ENCODE measurements around the gene C2orf76.
"Not testable (repeated sequence)": the region's sequence is repeated elsewhere in the genome, so short reads cannot be mapped to it uniquely, and the experiment has no call there.

C2orf76 gene

GRCh38 chr2:119366649-119367471 is at the start of gene C2orf76, which contains the start of gene DBI:
Gene C2orf76, minus strand, starts transcription at chr2:119366834. Its CDS starts 26,875 bp downstream, at chr2:119339959.
Gene DBI, plus strand, starts transcription at chr2:119366977. Its CDS starts 75 bp downstream, at chr2:119367052.
- DNase-seq, result peak; percentile 97

DNA sequence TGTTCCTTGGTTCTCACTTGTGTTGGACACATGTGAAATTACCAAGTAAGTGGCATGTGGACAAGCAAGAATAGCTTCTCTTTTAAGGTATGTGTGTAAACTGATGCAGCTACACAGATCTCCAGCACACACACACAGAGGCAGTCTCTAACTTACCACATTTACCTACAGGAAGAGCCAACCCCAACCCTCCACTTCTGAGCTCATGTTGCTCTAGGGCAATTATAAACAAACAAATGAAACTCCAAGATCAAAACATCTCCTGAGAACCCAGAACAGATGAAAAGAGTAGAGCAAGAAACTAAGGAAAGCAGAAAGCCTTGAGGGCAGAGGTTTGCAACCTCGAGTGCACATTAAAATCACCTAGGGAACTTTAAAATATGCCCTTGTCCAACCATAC is 49.0 kb upstream of the C2orf76 start:
- DNase-seq, result no peak

DNA sequence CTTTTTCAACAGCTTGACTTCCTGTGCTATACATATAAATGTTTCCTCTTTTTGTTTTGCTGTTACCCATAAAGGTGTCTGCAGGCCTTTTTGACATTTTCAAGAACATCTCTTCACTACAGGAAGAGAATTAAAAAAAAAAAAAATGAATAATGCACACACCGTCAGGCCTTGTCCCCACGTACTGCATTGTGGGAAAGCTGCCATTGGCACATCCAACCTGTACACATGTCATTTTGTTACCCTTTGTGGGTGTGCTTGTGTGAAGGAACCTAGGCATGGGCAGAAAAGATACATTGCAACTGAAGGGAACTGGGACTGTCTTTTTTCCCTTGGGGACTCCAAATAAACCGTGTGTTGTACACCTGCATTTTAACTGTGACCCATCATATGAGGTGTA is 48.3 kb upstream of the C2orf76 start:
- DNase-seq, result no peak

DNA sequence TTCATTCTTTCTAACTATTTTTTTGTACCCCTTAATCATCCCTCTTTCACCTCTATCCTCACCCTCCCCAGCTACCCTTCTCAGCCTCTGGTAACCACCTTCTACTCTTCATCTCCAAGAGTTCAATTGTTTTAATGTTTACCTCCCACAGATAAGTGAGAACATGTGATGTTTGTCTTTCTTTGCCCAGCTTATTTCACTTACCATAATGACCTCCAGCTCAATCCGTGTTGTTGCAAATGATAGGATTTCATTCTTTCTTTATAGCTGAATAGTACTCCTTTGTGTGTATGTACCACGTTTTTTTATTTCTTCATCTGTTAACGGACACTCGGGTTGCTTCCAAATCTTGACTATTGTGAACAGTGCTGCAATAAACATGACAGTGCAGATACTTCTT is 42.9 kb upstream of the C2orf76 start:
- DNase-seq, result no peak

GRCh38 chr2:119408221-119408619 is 41.6 kb upstream of the C2orf76 start:
- DNase-seq, result no peak

DNA sequence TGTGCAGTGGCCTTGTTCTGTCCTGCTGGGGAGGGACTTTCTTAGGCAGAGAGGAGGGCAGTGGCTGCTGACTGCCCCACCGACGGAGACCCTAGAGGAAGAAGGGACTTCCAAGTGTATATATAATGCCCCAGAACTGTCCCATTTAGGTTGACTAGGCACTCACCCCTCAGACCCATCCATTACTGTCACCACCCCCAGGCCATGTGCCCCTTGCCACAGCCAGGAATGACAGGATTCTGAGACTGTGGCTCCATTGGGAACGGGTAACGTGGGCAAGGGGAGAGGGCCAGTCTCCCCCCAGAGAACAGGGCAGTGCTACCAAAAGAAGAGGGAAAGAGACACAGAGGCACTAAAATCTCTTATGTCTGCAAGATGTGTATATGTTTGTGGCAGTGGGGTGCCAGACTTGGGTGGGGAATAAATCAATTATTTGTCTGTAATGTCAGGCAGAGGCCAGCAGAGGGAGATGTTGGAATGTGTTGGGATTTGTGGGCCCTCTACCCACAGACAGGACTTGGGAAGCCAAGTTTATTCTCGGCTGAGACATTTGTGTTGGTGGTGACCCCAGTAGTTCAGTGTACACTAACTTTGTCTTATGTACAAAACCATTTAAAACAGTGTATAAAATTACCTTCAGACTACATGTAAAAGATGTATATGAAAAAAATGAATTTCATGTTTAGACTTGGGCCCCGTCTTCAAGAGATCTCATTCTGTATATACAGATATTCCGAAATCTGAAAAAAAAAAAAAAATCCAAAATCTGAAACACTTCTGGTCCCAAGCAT is 41.0 kb upstream of the C2orf76 start:
- peak; percentile 47 for DNase-seq

DNA sequence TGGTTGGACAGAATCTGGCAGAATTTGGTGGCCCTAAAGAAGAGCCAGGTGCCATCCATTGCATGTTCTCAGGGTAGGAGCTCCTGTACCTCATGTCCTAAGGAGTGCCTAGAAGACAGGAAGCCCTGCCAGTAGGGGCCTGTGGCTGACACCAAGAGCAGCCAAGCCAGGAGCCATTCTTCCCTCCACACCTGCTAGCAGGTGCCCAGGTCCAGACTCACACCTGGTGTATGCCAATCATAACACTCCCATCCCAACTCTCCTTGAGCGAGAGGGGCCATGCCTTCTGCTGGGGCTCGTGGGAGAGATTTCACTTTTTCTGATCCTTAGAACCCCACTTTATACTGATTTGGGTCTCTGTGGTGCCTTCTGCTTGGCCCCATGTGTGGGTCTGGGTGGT is 38.5 kb upstream of the C2orf76 start:
- DNase-seq, result no peak

- DNase-seq, result not testable (repeated sequence)
These were observed 37.0 kb upstream of the C2orf76 start for GRCh38 chr2:119403618-119404017.

- no peak for DNase-seq
These were observed 36.3 kb upstream of the C2orf76 start for GRCh38 chr2:119402645-119403560.

- no peak for DNase-seq
These were observed 35.5 kb upstream of the C2orf76 start for GRCh38 chr2:119402106-119402505.

- no peak for DNase-seq
These were observed 30.6 kb upstream of the C2orf76 start for GRCh38 chr2:119397196-119397595.

DNA sequence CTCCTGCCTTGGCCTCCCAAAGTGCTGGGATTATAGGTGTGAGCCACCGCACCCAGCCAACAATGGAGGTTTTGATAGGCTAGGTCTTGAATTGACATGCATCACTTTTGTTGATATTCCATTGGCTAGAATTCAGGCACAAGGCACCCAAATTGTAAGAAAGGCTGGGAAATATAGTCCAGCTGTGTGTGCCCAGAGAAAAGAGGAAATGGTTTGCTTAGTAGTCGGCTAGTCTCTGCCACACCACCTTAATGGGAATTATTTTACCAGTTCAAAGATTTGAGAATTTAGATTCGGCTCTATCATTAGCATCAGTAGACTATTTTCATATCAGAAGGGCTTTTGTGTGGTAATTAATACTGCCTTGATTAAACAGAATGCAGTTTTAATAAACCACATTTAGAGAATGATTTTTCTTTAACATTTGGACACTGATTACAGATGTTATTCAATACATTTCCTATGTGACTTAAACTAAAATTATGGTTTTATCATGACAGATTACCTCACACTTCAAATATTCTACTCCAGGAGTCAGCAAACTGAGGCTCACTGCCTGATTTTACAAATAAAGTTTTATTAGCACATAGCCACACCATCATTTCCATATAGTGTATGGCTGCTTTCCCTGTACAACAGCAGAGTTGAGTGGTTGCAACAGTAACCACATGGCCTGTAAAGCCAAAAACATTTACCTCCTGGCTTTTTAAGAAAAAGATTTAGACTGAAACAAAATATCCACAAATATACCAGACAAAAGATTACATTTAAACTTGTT is 27.5 kb upstream of the C2orf76 start:
- no peak for DNase-seq

GRCh38 chr2:119389615-119390306 is 23.1 kb upstream of the C2orf76 start:
- DNase-seq, result peak; percentile 36

GRCh38 chr2:119387381-119388129 is 20.9 kb upstream of the C2orf76 start:
- DNase-seq, result peak; percentile 71

DNA sequence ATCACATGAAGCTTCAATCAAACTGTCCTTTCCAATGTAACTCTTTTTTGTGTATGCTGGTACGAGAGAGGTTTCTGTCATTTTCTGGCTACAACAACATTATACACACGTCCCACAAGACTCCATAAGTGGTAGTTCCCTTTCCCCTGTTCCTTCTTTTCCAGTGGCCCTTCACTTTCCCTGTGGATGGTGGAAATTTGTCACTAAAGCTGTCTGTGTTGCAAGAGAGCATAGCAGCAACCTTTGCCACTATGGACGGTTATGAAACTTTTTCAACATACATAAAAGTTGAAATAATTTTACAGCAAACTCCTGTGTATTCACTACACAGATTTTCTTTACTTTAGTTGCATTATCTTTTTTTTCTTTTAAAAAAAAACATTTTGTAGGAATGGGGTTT is 18.8 kb upstream of the C2orf76 start:
- DNase-seq, result no peak

DNA sequence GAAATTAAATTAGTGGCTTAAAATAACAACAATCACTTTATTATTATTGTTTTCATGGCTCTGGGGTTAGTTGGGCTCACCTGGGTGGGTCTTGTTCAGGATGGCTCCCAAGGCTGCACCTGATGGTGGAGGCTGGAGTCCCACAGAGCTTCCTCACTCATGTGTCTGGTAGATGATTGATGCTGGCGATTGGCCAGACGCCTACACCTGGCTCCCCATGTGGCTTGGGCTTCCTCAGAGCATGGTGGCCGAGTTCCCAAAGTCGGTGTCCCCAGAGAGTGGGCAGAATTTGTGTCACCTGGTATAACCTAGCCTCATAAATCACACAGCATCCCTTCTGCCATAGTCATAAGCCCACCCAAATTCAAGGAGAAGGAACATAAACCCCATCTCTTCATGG is 18.3 kb upstream of the C2orf76 start:
- no peak for DNase-seq

DNA sequence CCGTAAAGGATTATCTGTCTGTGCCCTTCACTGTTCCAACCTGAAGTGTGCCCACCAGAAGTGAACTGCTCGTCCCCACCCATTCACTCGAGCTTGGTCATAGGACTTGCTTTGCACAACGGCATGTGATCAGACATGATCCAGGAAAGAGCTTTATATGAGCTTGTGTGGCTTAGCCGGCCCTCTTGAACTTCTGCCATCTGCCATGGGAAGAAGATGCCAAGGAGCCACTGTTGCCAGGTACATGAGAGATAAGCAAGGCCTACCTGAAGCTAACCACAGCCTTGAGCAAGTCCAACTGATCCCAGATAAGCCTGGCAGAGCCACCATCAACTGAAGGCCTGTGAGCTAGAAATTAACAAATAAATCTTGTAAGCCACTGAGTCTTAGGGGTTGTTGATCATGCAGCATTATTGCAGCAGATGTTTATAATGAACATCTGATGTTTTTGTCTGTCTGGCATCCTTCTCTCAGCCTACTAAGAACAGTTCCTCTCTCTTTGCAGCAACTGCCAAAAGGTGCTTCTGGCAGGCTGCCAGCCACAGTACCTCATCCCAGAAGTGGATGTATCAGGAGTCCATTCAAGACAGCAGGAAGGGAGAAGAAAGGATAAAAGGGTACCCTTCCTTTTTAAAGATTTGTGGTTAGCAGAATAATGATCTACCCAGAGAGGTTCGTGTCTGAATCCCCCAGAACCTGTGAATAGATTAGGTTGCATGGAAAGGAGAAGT is 16.9 kb upstream of the C2orf76 start:
- DNase-seq, result no peak

DNA sequence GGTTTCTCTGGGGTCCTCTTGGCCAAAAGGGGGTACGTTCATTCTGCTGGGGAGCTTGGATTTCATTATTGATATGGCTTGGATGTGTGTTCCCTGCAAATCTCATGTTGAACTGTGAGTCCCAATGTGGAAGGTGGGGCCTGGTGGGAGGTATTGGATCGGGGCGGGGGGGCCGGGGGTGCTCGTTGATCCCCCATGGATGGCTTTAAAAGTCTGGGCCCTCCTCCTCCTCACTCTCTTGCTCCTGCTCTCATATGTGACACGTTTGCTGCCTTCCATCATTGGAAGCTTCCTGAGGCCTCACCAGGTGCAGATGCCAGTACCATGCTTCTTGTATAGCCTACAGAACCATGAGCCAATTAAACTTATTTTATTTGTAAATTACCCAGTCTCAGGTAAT is 11.9 kb upstream of the C2orf76 start:
- no peak for DNase-seq

DNA sequence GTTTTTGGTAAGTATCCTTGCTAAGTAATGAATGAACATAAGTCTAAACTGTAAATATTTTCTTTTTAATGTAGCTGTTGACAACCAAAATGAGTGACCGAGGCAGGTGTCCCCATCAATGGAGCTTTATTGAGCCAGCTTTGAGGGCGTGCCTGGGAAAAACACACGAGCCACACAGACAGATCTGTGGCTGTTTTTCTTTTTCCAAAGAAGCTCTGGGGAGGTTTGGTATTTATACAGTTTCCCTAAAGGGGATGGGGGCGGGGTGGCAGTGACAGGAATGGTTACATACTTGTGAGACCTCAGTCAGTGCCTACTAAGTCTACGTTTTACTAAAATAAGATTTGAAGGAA is 11.3 kb upstream of the C2orf76 start:
- DNase-seq, result peak; percentile 64
